K562 (cell line): ENCODE measurements around the gene FAM83E. TPM values are rescaled to one million over a fixed set of nuclear protein-coding genes. Genes with fewer than 3 reads are reported as not detected.

Experiments
- ASH1L ChIP-seq: fragments of 450-650 bp; IDR thresholded peaks from 2 replicates; pipeline ENCODE4 v1.6.1; 2018; ENCODE audit warnings: borderline replicate concordance, mild to moderate bottlenecking, low read depth; ENCODE audit not compliant: partially characterized antibody
- ELF1 ChIP-seq: fragments of 200-800 bp; sonication (Bioruptor generic); IDR thresholded peaks from 2 replicates; pipeline ENCODE4 v1.6.1; 2016; ENCODE audit warnings: missing genetic modification characterization, missing compliant biosample characterization
- HDAC8 ChIP-seq: fragments of 450-650 bp; IDR thresholded peaks from 2 replicates; pipeline ENCODE4 v1.6.1; 2016; ENCODE audit warnings: mild to moderate bottlenecking, missing genetic modification characterization, moderate library complexity, missing compliant biosample characterization
- ILF3 ChIP-seq: fragments of 450-650 bp; IDR thresholded peaks from 2 replicates; pipeline ENCODE4 v1.6.1; 2018; ENCODE audit warnings: antibody characterized with exemption, mild to moderate bottlenecking, moderate library complexity, borderline replicate concordance
- KDM2B ChIP-seq: fragments of 250-450 bp; sonication (Bioruptor Pico); IDR thresholded peaks from 2 replicates; pipeline ENCODE4 v1.8.0; 2021; ENCODE audit warnings: mild to moderate bottlenecking, moderate library complexity
- MTA2 ChIP-seq: fragments of 450-650 bp; IDR thresholded peaks from 2 replicates; pipeline ENCODE4 v1.6.1; 2016; ENCODE audit warnings: low read depth
- NRF1 ChIP-seq, 2 experiments: fragments of 450-650 bp; IDR thresholded peaks in 1 of 2; conservative IDR thresholded peaks in 1 of 2; 2 replicates each; pipeline ENCODE4 v1.6.1; 2014; ENCODE audit warnings: mild to moderate bottlenecking in 2 of 2
- PHB ChIP-seq: fragments of 250-450 bp; sonication (Bioruptor Pico); IDR thresholded peaks from 2 replicates; pipeline ENCODE4 v1.5.0; 2021
- RCOR1 ChIP-seq, 2 experiments: IDR thresholded peaks; 2 replicates each; pipeline ENCODE4 v1.6.1; 2012; ENCODE audit warnings: low read depth in 2 of 2, low read length in 2 of 2, borderline replicate concordance in 1 of 2, improper control_type of control experiment in 1 of 2
- RHOXF2B ChIP-seq: fragments of 250-450 bp; sonication (Bioruptor Pico); conservative IDR thresholded peaks from 2 replicates; pipeline ENCODE4 v1.5.1; 2021
- TFAM ChIP-seq: fragments of 250-450 bp; sonication (Bioruptor Pico); conservative IDR thresholded peaks from 2 replicates; pipeline ENCODE4 v1.5.0; 2021; ENCODE audit warnings: mild to moderate bottlenecking, moderate library complexity
- ZBTB1 ChIP-seq: sonication (generic); formaldehyde crosslinking; IDR thresholded peaks from 2 replicates; pipeline ENCODE4 v1.8.1; 2023; ENCODE audit warnings: missing genetic modification reagents, low read depth, mild to moderate bottlenecking, borderline replicate concordance
- ZBTB7A ChIP-seq: IDR thresholded peaks from 2 replicates; pipeline ENCODE4 v1.6.1; 2011; ENCODE audit warnings: low read depth, mild to moderate bottlenecking, low read length, moderate library complexity, borderline replicate concordance; ENCODE audit not compliant: control insufficient read depth
- ZC3H8 ChIP-seq: fragments of 450-650 bp; IDR thresholded peaks from 2 replicates; pipeline ENCODE4 v1.6.1; 2017
- ZEB2 ChIP-seq: fragments of 450-650 bp; IDR thresholded peaks from 2 replicates; pipeline ENCODE4 v1.6.1; 2016
- ZFP1 ChIP-seq: fragments of 450-650 bp; formaldehyde crosslinking; IDR thresholded peaks from 2 replicates; pipeline ENCODE4 v1.4.0; 2020; ENCODE audit warnings: mild to moderate bottlenecking, mixed read lengths
- ZFX ChIP-seq: sonication (generic); formaldehyde crosslinking; IDR thresholded peaks from 2 replicates; pipeline ENCODE4 v1.8.0; 2022; ENCODE audit warnings: mild to moderate bottlenecking, missing genetic modification reagents, moderate library complexity
- ZNF3 ChIP-seq: fragments of 250-450 bp; sonication (Bioruptor Pico); IDR thresholded peaks from 2 replicates; pipeline ENCODE4 v1.5.0; 2021; ENCODE audit warnings: mild to moderate bottlenecking, moderate library complexity
- ZNF395 ChIP-seq: fragments of 200-800 bp; sonication (Bioruptor generic); IDR thresholded peaks from 2 replicates; pipeline ENCODE4 v1.6.1; 2017; ENCODE audit warnings: missing genetic modification characterization, missing compliant biosample characterization
- ZNF785 ChIP-seq: fragments of 250-450 bp; sonication (Bioruptor Pico); IDR thresholded peaks from 2 replicates; pipeline ENCODE4 v1.4.0; 2020; ENCODE audit warnings: mild to moderate bottlenecking
- polyA plus RNA-seq, 8 experiments: library from polyadenylated mRNA; depleted of rRNA in 4 of 8; stranded (reverse) in 5 of 8; unstranded in 3 of 8; fragments of >200 nt; fragmentation: Nextera tagmentation in 2 of 8; fragmentation: Illumina TruSeq in 1 of 8; extraction: Ambion mirVana in 2 of 8; extraction: Trizol in 1 of 8; gene quantifications; 2 replicates each; pipeline versions ENCODE4 v1.2.1 to v1.2.3, GENCODE V29; 2011 to 2014; ENCODE audit warnings: inconsistent platforms in 1 of 8, missing spikeins in 1 of 8
- total RNA-seq, 7 experiments: library from RNA; depleted of rRNA in 6 of 7; stranded (reverse); fragments of >200 nt in 6 of 7; fragmentation: Illumina TruSeq in 2 of 7; extraction: Trizol in 2 of 7; gene quantifications; 2 replicates each; pipeline versions ENCODE4 v1.2.1 to v1.2.3, GENCODE V29; 2011 to 2021; ENCODE audit warnings: low replicate concordance in 1 of 7
- TF ChIP-seq, protein P1 (sequence below): conservative IDR thresholded peaks from 2 replicates; pipeline ENCODE4 v1.6.1; 2011; ENCODE audit warnings: low read depth, mild to moderate bottlenecking, low read length; ENCODE audit not compliant: control insufficient read depth
- TF ChIP-seq, protein P2 (sequence below): fragments of 250-450 bp; sonication (Bioruptor Pico); IDR thresholded peaks from 2 replicates; pipeline ENCODE4 v1.9.0; 2021; ENCODE audit warnings: mild to moderate bottlenecking
- TF ChIP-seq, protein P3 (sequence below): sonication (generic); formaldehyde crosslinking; IDR thresholded peaks from 2 replicates; pipeline ENCODE4 v1.4.0; 2020; ENCODE audit warnings: mild to moderate bottlenecking, missing genetic modification reagents
- TF ChIP-seq, protein P4 (sequence below): IDR thresholded peaks from 2 replicates; pipeline ENCODE4 v1.6.1; 2011; ENCODE audit not compliant: insufficient read length; ENCODE audit errors: extremely low read depth

Gene FAM83E
- total and polyA plus RNA-seq, 9 of the 15 experiments (the other 6 are each of a cell fraction or from before 2014, with no cell fraction given) = 0.15 to 0.87 (median 0.29) TPM; not detected in 4

- no peak for TF ChIP-seq ZBTB1
- no peak for TF ChIP-seq RCOR1 (IDR thresholded peaks at IDR 0.05; ENCODE audit: borderline replicate concordance in 1 of 2, low read depth in 2 of 2, low read length in 2 of 2)
- TF ChIP-seq, protein P1, sequence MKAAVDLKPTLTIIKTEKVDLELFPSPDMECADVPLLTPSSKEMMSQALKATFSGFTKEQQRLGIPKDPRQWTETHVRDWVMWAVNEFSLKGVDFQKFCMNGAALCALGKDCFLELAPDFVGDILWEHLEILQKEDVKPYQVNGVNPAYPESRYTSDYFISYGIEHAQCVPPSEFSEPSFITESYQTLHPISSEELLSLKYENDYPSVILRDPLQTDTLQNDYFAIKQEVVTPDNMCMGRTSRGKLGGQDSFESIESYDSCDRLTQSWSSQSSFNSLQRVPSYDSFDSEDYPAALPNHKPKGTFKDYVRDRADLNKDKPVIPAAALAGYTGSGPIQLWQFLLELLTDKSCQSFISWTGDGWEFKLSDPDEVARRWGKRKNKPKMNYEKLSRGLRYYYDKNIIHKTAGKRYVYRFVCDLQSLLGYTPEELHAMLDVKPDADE = peak; percentile 99
- TF ChIP-seq, protein P2, sequence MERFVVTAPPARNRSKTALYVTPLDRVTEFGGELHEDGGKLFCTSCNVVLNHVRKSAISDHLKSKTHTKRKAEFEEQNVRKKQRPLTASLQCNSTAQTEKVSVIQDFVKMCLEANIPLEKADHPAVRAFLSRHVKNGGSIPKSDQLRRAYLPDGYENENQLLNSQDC = no peak
- peak; percentile 89 for TF ChIP-seq ZNF395
- TF ChIP-seq MTA2 = no peak
- TF ChIP-seq ILF3 = no peak
- TF ChIP-seq ZFP1 = no peak
- TF ChIP-seq ASH1L = no peak
- TF ChIP-seq KDM2B (CRISPR knock-in tag) = no peak
- no peak for TF ChIP-seq ZNF3 (CRISPR knock-in tag)
- TF ChIP-seq, protein P3, sequence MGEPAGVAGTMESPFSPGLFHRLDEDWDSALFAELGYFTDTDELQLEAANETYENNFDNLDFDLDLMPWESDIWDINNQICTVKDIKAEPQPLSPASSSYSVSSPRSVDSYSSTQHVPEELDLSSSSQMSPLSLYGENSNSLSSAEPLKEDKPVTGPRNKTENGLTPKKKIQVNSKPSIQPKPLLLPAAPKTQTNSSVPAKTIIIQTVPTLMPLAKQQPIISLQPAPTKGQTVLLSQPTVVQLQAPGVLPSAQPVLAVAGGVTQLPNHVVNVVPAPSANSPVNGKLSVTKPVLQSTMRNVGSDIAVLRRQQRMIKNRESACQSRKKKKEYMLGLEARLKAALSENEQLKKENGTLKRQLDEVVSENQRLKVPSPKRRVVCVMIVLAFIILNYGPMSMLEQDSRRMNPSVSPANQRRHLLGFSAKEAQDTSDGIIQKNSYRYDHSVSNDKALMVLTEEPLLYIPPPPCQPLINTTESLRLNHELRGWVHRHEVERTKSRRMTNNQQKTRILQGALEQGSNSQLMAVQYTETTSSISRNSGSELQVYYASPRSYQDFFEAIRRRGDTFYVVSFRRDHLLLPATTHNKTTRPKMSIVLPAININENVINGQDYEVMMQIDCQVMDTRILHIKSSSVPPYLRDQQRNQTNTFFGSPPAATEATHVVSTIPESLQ = no peak
- no peak for TF ChIP-seq ZFX (CRISPR knock-in tag)
- TF ChIP-seq ZEB2 = no peak
- no peak for TF ChIP-seq TFAM
- TF ChIP-seq, protein P4, sequence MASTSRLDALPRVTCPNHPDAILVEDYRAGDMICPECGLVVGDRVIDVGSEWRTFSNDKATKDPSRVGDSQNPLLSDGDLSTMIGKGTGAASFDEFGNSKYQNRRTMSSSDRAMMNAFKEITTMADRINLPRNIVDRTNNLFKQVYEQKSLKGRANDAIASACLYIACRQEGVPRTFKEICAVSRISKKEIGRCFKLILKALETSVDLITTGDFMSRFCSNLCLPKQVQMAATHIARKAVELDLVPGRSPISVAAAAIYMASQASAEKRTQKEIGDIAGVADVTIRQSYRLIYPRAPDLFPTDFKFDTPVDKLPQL = no peak
- peak in 1 of 2 experiments; percentile 40; a peak in 2 of 4 replicates for TF ChIP-seq NRF1 (conservative IDR thresholded peaks at IDR 0.05 in 1 of 2, IDR thresholded peaks at IDR 0.05 in 1 of 2)
- no peak for TF ChIP-seq ZNF785 (CRISPR knock-in tag)
- no peak for TF ChIP-seq PHB (CRISPR knock-in tag)
- no peak for TF ChIP-seq ZC3H8
- TF ChIP-seq ELF1 (tag) = no peak
- TF ChIP-seq ZBTB7A = no peak; the same call in 1 of the 2 replicates
- no peak for TF ChIP-seq RHOXF2B (CRISPR knock-in tag)
- TF ChIP-seq HDAC8 = no peak
Observed at GRCh38 chr19:48644839-48645619, 30.2 kb upstream of the FAM83E start (continued).
